Lower leg skin (tissue), 4 donors: ENCODE data around the gene RAPGEF4. TPM values are rescaled to one million over a fixed set of nuclear protein-coding genes. Genes with fewer than 3 reads are reported as not detected.

Experiments used
- DNase-seq, 2 donors: peaks; one replicate each; pipeline ENCODE4 v3.0.0-alpha.2; 2019; ENCODE audit warnings: low spot score in 2 of 2
- H3K4me3 ChIP-seq: fragments of 200-600 bp; sonication (generic); 2 replicates; pipeline ENCODE4 v1.5.1; 2017; ENCODE audit warnings: mild to moderate bottlenecking, low read depth; ENCODE audit not compliant: poor library complexity, severe bottlenecking
- POLR2A ChIP-seq, 2 donors: fragments of 450-650 bp; IDR thresholded peaks; one replicate each; pipeline ENCODE4 v1.6.1; 2016 to 2017; ENCODE audit warnings: antibody characterized with exemption in 2 of 2, mild to moderate bottlenecking in 1 of 2, moderate library complexity in 1 of 2
- WGBS, 2 donors: methylation state at CpG; one replicate each; pipeline ENCODE4 v1.1.5; 2018; 5-methylcytosine and 5-hydroxymethylcytosine counted together
- intact Hi-C: fragments of 100-400 bp; cut with DNase I; formaldehyde crosslinking; loops from one replicate; pipeline ENCODE4 v1.15.0; 2023; ENCODE audit warnings: low total_unique reads
- total RNA-seq, 4 donors: library from RNA; depleted of rRNA; stranded (reverse); fragments of >200 nt; gene quantifications; one replicate each; pipeline ENCODE4 v1.1.0, GENCODE V29; 2016
- TF ChIP-seq, protein P1 (sequence below), 3 donors: fragments of 450-650 bp; IDR thresholded peaks; one replicate each; pipeline ENCODE4 v1.5.1; 2016; ENCODE audit warnings: antibody characterized with exemption in 3 of 3, mild to moderate bottlenecking in 3 of 3, moderate library complexity in 2 of 3

Gene RAPGEF4
- total RNA-seq, 4 donors from 2014 or later, result 15.5 to 25.8 (median 25.0) TPM

DNA sequence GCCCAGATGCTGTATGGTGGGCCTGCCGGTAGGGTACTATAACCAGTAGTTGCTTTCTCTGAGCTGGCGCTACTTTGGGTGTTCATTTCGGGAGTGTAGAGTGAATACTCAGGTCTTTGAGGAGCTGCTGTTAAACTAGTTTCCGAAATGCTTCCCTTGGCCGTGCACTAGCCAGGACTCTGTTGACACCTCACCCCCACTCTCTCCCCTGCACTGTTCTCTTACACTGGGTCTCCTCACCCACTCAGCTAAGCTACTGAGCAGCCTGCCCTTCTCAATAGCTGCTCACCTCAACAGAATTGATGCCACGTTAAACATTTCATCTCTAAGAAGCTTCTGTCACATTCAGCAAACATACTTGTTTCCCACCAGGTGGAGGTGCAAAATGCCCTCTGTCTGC is 86.9 kb downstream of the RAPGEF4 start:
- intact Hi-C loops, result no loop called here
- no peak for DNase-seq
- TF ChIP-seq, protein P1, sequence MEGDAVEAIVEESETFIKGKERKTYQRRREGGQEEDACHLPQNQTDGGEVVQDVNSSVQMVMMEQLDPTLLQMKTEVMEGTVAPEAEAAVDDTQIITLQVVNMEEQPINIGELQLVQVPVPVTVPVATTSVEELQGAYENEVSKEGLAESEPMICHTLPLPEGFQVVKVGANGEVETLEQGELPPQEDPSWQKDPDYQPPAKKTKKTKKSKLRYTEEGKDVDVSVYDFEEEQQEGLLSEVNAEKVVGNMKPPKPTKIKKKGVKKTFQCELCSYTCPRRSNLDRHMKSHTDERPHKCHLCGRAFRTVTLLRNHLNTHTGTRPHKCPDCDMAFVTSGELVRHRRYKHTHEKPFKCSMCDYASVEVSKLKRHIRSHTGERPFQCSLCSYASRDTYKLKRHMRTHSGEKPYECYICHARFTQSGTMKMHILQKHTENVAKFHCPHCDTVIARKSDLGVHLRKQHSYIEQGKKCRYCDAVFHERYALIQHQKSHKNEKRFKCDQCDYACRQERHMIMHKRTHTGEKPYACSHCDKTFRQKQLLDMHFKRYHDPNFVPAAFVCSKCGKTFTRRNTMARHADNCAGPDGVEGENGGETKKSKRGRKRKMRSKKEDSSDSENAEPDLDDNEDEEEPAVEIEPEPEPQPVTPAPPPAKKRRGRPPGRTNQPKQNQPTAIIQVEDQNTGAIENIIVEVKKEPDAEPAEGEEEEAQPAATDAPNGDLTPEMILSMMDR (IDR thresholded peaks at IDR 0.05), result no peak
- no peak for TF ChIP-seq POLR2A (IDR thresholded peaks at IDR 0.05)
- WGBS, 2 donors, result 90 to 95% methylated on average over 6 of the region's 6 CpGs
- H3K4me3 ChIP-seq, result no peak overlapping the region

DNA sequence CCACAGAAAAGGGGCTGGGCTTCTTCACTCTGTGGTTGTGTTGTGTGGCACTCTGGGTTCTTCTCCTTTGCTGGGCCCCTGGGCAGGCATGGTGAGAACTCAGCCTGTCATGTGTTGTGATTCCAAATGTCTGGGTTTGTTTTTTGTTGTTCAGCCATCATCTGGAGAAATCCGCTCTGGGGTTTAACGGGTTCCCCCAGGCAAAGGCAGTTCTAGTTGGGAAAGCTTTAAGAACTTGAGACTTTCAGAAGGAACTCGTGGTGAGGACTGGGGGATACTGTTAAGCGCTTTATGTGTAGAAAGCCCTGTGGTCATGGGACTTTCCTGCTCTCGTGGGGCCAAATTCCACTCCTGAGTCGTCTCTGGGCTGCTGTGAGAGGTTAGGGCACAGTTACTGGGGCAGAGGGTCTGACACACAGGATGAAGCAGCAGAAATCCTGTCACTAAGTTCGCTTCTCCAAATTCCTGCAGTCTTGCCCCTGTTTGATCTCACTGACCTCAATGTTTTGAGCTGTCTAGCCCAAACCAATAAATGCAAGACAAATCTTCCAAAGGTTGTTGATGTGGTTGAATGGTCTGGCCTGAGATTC is 87.7 kb downstream of the RAPGEF4 start:
- no peak overlapping the region for H3K4me3 ChIP-seq
- TF ChIP-seq, protein P1 (IDR thresholded peaks at IDR 0.05), result no peak
- TF ChIP-seq POLR2A (IDR thresholded peaks at IDR 0.05), result no peak
- intact Hi-C loops, result no loop called here
- 54 to 61% methylated on average over 7 of the region's 7 CpGs for WGBS, 2 donors
- DNase-seq, result no peak

- TF ChIP-seq, protein P1 (IDR thresholded peaks at IDR 0.05), result no peak
- no peak for TF ChIP-seq POLR2A (IDR thresholded peaks at IDR 0.05)
- intact Hi-C loops, result no loop called here
- no peak for DNase-seq
- 90 to 94% methylated on average over 3 of the region's 3 CpGs for WGBS, 2 donors
- no peak overlapping the region for H3K4me3 ChIP-seq
Observed at GRCh38 chr2:172826522-172826921, 90.9 kb downstream of the RAPGEF4 start.

DNA sequence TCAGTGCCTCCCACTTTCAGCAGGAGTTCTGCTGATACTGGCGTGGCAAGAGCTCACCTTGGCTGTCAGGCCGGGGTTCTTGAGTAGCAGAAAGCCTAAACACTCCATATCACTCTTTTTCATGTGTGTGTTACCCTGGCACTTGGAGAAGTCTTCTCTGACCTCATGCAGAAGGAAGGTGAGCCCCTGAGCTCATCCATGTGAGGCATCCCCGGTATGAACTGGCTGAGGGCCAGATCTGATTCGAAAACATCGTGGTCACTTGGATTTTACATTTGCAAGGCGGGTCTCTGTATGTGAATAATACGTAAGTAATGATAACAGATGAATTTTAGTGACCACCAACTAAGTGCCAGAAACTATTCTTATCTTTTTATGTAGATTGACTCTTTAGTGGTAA is 93.6 kb downstream of the RAPGEF4 start:
- intact Hi-C loops, result no loop called here
- TF ChIP-seq, protein P1 (IDR thresholded peaks at IDR 0.05), result no peak
- no peak for TF ChIP-seq POLR2A (IDR thresholded peaks at IDR 0.05)
- no peak for DNase-seq
- H3K4me3 ChIP-seq, result no peak overlapping the region
- WGBS, 2 donors, result 81 to 85% methylated on average over 7 of the region's 7 CpGs

DNA sequence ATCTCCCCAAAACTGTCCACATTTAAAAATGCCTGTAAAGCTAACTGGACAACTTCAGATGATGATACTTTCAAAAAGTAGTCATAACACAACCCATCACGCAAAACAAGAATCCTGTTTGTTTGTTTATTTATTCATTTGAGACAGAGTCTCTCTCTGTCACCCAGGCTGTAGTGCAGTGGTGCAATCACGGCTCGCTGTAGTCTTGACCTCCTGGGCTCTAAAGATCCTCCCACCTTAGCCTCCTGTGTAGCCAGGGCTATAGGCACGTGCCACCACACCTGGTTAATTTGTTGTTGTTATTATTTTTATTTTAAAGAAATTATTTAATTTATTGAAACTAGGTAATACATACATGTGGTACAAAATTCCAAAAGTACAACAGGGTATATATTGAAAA is 94.8 kb downstream of the RAPGEF4 start:
- intact Hi-C loops, result no loop called here
- TF ChIP-seq, protein P1 (IDR thresholded peaks at IDR 0.05), result no peak
- no peak for TF ChIP-seq POLR2A (IDR thresholded peaks at IDR 0.05)
- 89 to 92% methylated on average over 4 of the region's 4 CpGs for WGBS, 2 donors
- H3K4me3 ChIP-seq, result no peak overlapping the region
- no peak for DNase-seq

DNA sequence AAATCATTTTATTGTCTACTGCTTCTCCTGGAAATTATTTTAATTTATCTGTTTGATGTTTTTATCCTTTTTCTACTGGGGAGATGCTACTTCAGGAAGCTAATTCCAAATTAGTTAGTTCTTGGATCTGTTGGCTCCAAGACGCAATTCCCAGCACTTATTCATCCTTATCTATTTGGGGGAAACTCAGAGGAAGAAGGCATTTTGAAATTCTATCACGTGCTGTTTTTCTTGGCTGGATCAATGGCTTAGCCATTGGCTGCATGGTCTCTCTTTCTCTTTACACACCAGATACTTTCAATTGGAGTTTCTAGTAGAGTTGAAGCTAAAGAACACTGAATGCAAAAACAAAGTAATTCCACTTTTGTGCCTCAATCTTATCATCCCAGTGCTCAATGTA is 98.3 kb downstream of the RAPGEF4 start:
- no peak for TF ChIP-seq POLR2A (IDR thresholded peaks at IDR 0.05)
- TF ChIP-seq, protein P1 (IDR thresholded peaks at IDR 0.05), result no peak
- intact Hi-C loops, result no loop called here
- no peak for DNase-seq
- H3K4me3 ChIP-seq, result no peak overlapping the region
- 60 to 72% methylated on average over 2 of the region's 2 CpGs for WGBS, 2 donors
